ENCODE results near the gene PLCD3.

- no peak for TF ChIP-seq CTCF (IDR thresholded peaks at IDR 0.05)
- no peak for TF ChIP-seq POLR2A (IDR thresholded peaks at IDR 0.05)
Observed at GRCh38 chr17:45117848-45118646, 14.3 kb downstream of the PLCD3 start.
